CD14-positive monocyte (primary cell): ENCODE results near the gene CNTNAP5. TPM values are rescaled to one million over a fixed set of nuclear protein-coding genes. Genes with fewer than 3 reads are reported as not detected.

Source experiments
- DNase-seq, 3 donors: peaks; one replicate each; pipeline ENCODE4 v3.0.0-alpha.2; 2011 to 2022
- H2AFZ ChIP-seq: 2 replicates; pipeline ENCODE4 v1.6.0; 2012; ENCODE audit warnings: mild to moderate bottlenecking, low read depth, low read length, inconsistent platforms; ENCODE audit not compliant: insufficient read depth, poor library complexity, severe bottlenecking
- H3K27ac ChIP-seq, 2 donors: 1 replicate in 1 of 2; 2 replicates in 1 of 2; pipeline ENCODE4 v1.5.1; 2012 to 2013; ENCODE audit warnings: low read length in 2 of 2, control low read depth in 1 of 2, inconsistent platforms in 1 of 2, low read depth in 1 of 2, mild to moderate bottlenecking in 1 of 2
- H3K27me3 ChIP-seq, 2 donors: one replicate each; pipeline versions ENCODE4 v1.6.0 to v1.6.1; 2011 to 2013; ENCODE audit warnings: low read length in 2 of 2; ENCODE audit not compliant: control insufficient read depth in 2 of 2, insufficient read depth in 2 of 2
- H3K36me3 ChIP-seq, 2 donors: replicated peaks in 1 of 2; 1 replicate in 1 of 2; 2 replicates in 1 of 2; pipeline versions ENCODE4 v1.5.1 to v1.6.1; 2012 to 2013; ENCODE audit warnings: low read length in 2 of 2, control low read depth in 1 of 2, inconsistent platforms in 1 of 2, mild to moderate bottlenecking in 1 of 2; ENCODE audit not compliant: insufficient read depth in 2 of 2, control insufficient read depth in 1 of 2
- H3K4me1 ChIP-seq, 2 donors: 1 replicate in 1 of 2; 2 replicates in 1 of 2; pipeline versions ENCODE4 v1.5.1 to v1.6.1; 2012 to 2013; ENCODE audit warnings: low read length in 2 of 2, control low read depth in 1 of 2, inconsistent platforms in 1 of 2, mild to moderate bottlenecking in 1 of 2, moderate library complexity in 1 of 2; ENCODE audit not compliant: insufficient read depth in 2 of 2, control insufficient read depth in 1 of 2
- H3K4me2 ChIP-seq: replicated peaks from 2 replicates; pipeline ENCODE3; 2012; ENCODE audit warnings: low read length, moderate library complexity, mild to moderate bottlenecking; ENCODE audit not compliant: poor library complexity, severe bottlenecking; ENCODE audit errors: extremely low read depth
- H3K4me3 ChIP-seq, 3 experiments: fragments of 200-600 bp in 1 of 3; sonication (generic) in 1 of 3; replicated peaks in 1 of 3; 1 replicate in 2 of 3; 2 replicates in 1 of 3; pipeline ENCODE4 v1.5.1; 2011 to 2013; ENCODE audit warnings: low read length in 3 of 3, mild to moderate bottlenecking in 3 of 3, control low read depth in 2 of 3, low read depth in 2 of 3, inconsistent platforms in 1 of 3, moderate library complexity in 1 of 3
- H3K79me2 ChIP-seq: 2 replicates; pipeline ENCODE4 v1.6.0; 2012; ENCODE audit warnings: mild to moderate bottlenecking, control low read depth, inconsistent platforms, low read length, moderate library complexity; ENCODE audit not compliant: insufficient read depth
- H3K9ac ChIP-seq: 2 replicates; pipeline ENCODE4 v1.6.0; 2017; ENCODE audit warnings: low read length, mild to moderate bottlenecking; ENCODE audit not compliant: insufficient read depth, poor library complexity, severe bottlenecking
- H3K9me3 ChIP-seq, 2 donors: replicated peaks in 1 of 2; 1 replicate in 1 of 2; 2 replicates in 1 of 2; pipeline versions ENCODE4 v1.5.1 to v1.6.1; 2012 to 2013; ENCODE audit warnings: low read length in 2 of 2, control low read depth in 1 of 2; ENCODE audit not compliant: control insufficient read depth in 1 of 2, insufficient read depth in 1 of 2
- H4K20me1 ChIP-seq: 2 replicates; pipeline ENCODE4 v1.6.0; 2012; ENCODE audit warnings: mild to moderate bottlenecking, low read length, control low read depth, moderate library complexity; ENCODE audit not compliant: insufficient read depth
- H3K27ac Mint-ChIP-seq, 7 donors: one replicate each; pipeline ENCODE4 v1.8.0; 2020; ENCODE audit warnings: mild to moderate bottlenecking in 7 of 7, mixed read lengths in 7 of 7, moderate library complexity in 6 of 7, inconsistent platforms in 2 of 7
- H3K27me3 Mint-ChIP-seq, 3 donors: one replicate each; pipeline ENCODE4 v1.8.0; 2021 to 2022; ENCODE audit warnings: low read depth in 3 of 3, mild to moderate bottlenecking in 3 of 3, mixed read lengths in 3 of 3, moderate library complexity in 3 of 3, inconsistent platforms in 1 of 3
- H3K36me3 Mint-ChIP-seq, 2 donors: one replicate each; pipeline ENCODE4 v1.8.0; 2020; ENCODE audit warnings: mixed read lengths in 2 of 2, inconsistent platforms in 1 of 2, mild to moderate bottlenecking in 1 of 2
- H3K4me1 Mint-ChIP-seq: one replicate; pipeline ENCODE4 v1.8.0; 2020; ENCODE audit warnings: mild to moderate bottlenecking, mixed read lengths
- H3K4me3 Mint-ChIP-seq, 2 donors: one replicate each; pipeline ENCODE4 v1.8.0; 2020; ENCODE audit warnings: mild to moderate bottlenecking in 2 of 2, mixed read lengths in 2 of 2, moderate library complexity in 1 of 2
- H3K9me3 Mint-ChIP-seq, 7 donors: one replicate each; pipeline ENCODE4 v1.8.0; 2020 to 2022; ENCODE audit warnings: mixed read lengths in 7 of 7, mild to moderate bottlenecking in 6 of 7, moderate library complexity in 6 of 7, inconsistent platforms in 2 of 7
- CTCF ChIP-seq: fragments of 200-600 bp; IDR thresholded peaks from one replicate; pipeline ENCODE4 v1.8.0; 2022; ENCODE audit warnings: antibody characterized with exemption, mild to moderate bottlenecking
- WGBS: methylation state at CpG from one replicate; pipeline ENCODE4 v1.1.5; 2013; ENCODE audit warnings: missing lambda C conversion rate; ENCODE audit not compliant: insufficient coverage; 5-methylcytosine and 5-hydroxymethylcytosine counted together
- intact Hi-C, 2 donors: fragments of 100-400 bp; cut with micrococcal nuclease; formaldehyde crosslinking; loops; one replicate each; pipeline versions ENCODE4 v1.15.0 to v1.15.1; 2023
- polyA plus RNA-seq, 3 donors: library from polyadenylated mRNA; depleted of rRNA in 1 of 3; unstranded in 2 of 3; stranded (reverse) in 1 of 3; fragments of 300-500 nt in 2 of 3; fragments of >200 nt in 1 of 3; fragmentation: Illumina TruSeq in 2 of 3; gene quantifications; 1 replicate in 2 of 3; 2 replicates in 1 of 3; pipeline ENCODE4 v1.2.3, GENCODE V29; 2012 to 2021

Gene CNTNAP5
- polyA plus RNA-seq, 3 donors, result not detected

GRCh38 chr2:124661558-124661957 lies 636.5 kb downstream of the CNTNAP5 start:
- Mint-ChIP-seq H3K4me3 (no peak overlapping the region), H3K27me3 (peaks cover 0 to 2% (median 0%) of the 10 kb centered on the region in 3 donors), H3K27ac (no peak overlapping the region), H3K9me3 (peaks cover 0 to 6% (median 0%) of the 10 kb centered on the region in 7 donors), H3K36me3 (no peaks in the 10 kb centered on the region), H3K4me1 (no peaks in the 10 kb centered on the region)
- H4K20me1 ChIP-seq, result no peaks in the 10 kb centered on the region
- H3K27me3 ChIP-seq, result no peaks in the 10 kb centered on the region
- TF ChIP-seq CTCF, result no peak
- H3K4me1 ChIP-seq, result no peaks in the 10 kb centered on the region
- H3K36me3 ChIP-seq, result no peaks in the 10 kb centered on the region
- no peak overlapping the region for H3K4me3 ChIP-seq
- H3K4me2 ChIP-seq, result no peak overlapping the region
- H3K79me2 ChIP-seq, result no peaks in the 10 kb centered on the region
- intact Hi-C loops, result no loop called here
- no peak overlapping the region for H3K9ac ChIP-seq
- peaks cover 0 to 6% of the 10 kb centered on the region in 2 donors for H3K9me3 ChIP-seq
- H2AFZ ChIP-seq, result no peak overlapping the region
- no peak for DNase-seq
- H3K27ac ChIP-seq, result no peak overlapping the region

- DNase-seq, result no peak
- no peaks in the 10 kb centered on the region for H3K4me1 ChIP-seq
- intact Hi-C loops, result no loop called here
- no peak for TF ChIP-seq CTCF
- H3K27me3 ChIP-seq, result no peaks in the 10 kb centered on the region
- no peak overlapping the region for H3K4me3 ChIP-seq
- no peaks in the 10 kb centered on the region for H3K36me3 Mint-ChIP-seq
- H3K9me3 ChIP-seq, result peaks cover 0 to 6% of the 10 kb centered on the region in 2 donors
- no peak overlapping the region for H2AFZ ChIP-seq
- no peaks in the 10 kb centered on the region for H3K79me2 ChIP-seq
- no peak overlapping the region for H3K9ac ChIP-seq
- no peaks in the 10 kb centered on the region for H4K20me1 ChIP-seq
- 100% methylated on average over 1 of the region's 9 CpGs for WGBS
- peaks cover 0 to 4% (median 0%) of the 10 kb centered on the region in 7 donors for H3K9me3 Mint-ChIP-seq
- no peak overlapping the region for H3K27ac ChIP-seq
- peaks cover 0 to 2% (median 0%) of the 10 kb centered on the region in 3 donors for H3K27me3 Mint-ChIP-seq
- no peaks in the 10 kb centered on the region for H3K36me3 ChIP-seq
- no peak overlapping the region for H3K4me3 Mint-ChIP-seq
- H3K4me1 Mint-ChIP-seq, result no peaks in the 10 kb centered on the region
- H3K27ac Mint-ChIP-seq, result no peak overlapping the region
- H3K4me2 ChIP-seq, result no peak overlapping the region
Measured at GRCh38 chr2:124662946-124663644, 638.0 kb downstream of the CNTNAP5 start.
